HepG2 (cell line): ENCODE results near the gene CAMTA1. TPM values are rescaled to one million over a fixed set of nuclear protein-coding genes. Genes with fewer than 3 reads are reported as not detected.

Experiments
- GZF1 ChIP-seq: sonication (generic); formaldehyde crosslinking; IDR thresholded peaks from 2 replicates; pipeline ENCODE4 v1.5.1; 2020; ENCODE audit warnings: mild to moderate bottlenecking, missing genetic modification reagents
- HOXA5 ChIP-seq: sonication (generic); formaldehyde crosslinking; IDR thresholded peaks from 2 replicates; pipeline ENCODE4 v1.4.0; 2020; ENCODE audit warnings: missing genetic modification reagents
- MAX ChIP-seq: IDR thresholded peaks from 2 replicates; pipeline ENCODE4 v1.6.1; 2012; ENCODE audit warnings: inconsistent platforms
- NFYB ChIP-seq: sonication (generic); formaldehyde crosslinking; IDR thresholded peaks from 2 replicates; pipeline ENCODE4 v1.4.0; 2020; ENCODE audit warnings: missing genetic modification reagents
- NR1H2 ChIP-seq: sonication (generic); formaldehyde crosslinking; IDR thresholded peaks from 2 replicates; pipeline ENCODE4 v1.8.1; 2022; ENCODE audit warnings: low read depth, missing genetic modification reagents, borderline replicate concordance
- PATZ1 ChIP-seq: sonication (generic); formaldehyde crosslinking; IDR thresholded peaks from 2 replicates; pipeline ENCODE4 v1.4.0; 2020; ENCODE audit warnings: missing genetic modification reagents
- SETDB1 ChIP-seq: sonication (generic); formaldehyde crosslinking; IDR thresholded peaks from 2 replicates; pipeline ENCODE4 v1.5.1; 2020; ENCODE audit warnings: missing genetic modification reagents, mild to moderate bottlenecking, borderline replicate concordance
- SNAI1 ChIP-seq: sonication (generic); formaldehyde crosslinking; IDR thresholded peaks from 2 replicates; pipeline ENCODE4 v1.5.0; 2020; ENCODE audit warnings: mild to moderate bottlenecking, missing genetic modification reagents, borderline replicate concordance
- TCF12 ChIP-seq, 2 experiments: fragments of 450-650 bp in 1 of 2; sonication (generic) in 1 of 2; formaldehyde crosslinking in 1 of 2; IDR thresholded peaks; 2 replicates each; pipeline versions ENCODE4 v1.6.1 to v1.8.0; 2017 to 2022; ENCODE audit warnings: antibody characterized with exemption in 1 of 2, mild to moderate bottlenecking in 1 of 2, missing genetic modification reagents in 1 of 2, moderate library complexity in 1 of 2
- UBTF ChIP-seq: sonication (generic); formaldehyde crosslinking; IDR thresholded peaks from 2 replicates; pipeline ENCODE4 v1.4.0; 2020; ENCODE audit warnings: mild to moderate bottlenecking, missing genetic modification reagents
- ZNF639 ChIP-seq: conservative IDR thresholded peaks from 2 replicates; pipeline ENCODE4 v1.6.1; 2018; ENCODE audit warnings: missing genetic modification reagents
- ZNF678 ChIP-seq: sonication (generic); formaldehyde crosslinking; IDR thresholded peaks from 2 replicates; pipeline ENCODE4 v1.4.0; 2020; ENCODE audit warnings: mild to moderate bottlenecking, missing genetic modification reagents
- ZNF749 ChIP-seq: sonication (generic); formaldehyde crosslinking; IDR thresholded peaks from 2 replicates; pipeline ENCODE4 v1.8.0; 2022; ENCODE audit warnings: mild to moderate bottlenecking, missing genetic modification reagents, moderate library complexity, borderline replicate concordance
- ZNF790 ChIP-seq: sonication (generic); formaldehyde crosslinking; IDR thresholded peaks from 2 replicates; pipeline ENCODE4 v1.8.0; 2022; ENCODE audit warnings: missing genetic modification reagents, mild to moderate bottlenecking, borderline replicate concordance
- polyA plus RNA-seq, 8 experiments: library from polyadenylated mRNA; depleted of rRNA in 3 of 8; stranded (reverse) in 7 of 8; unstranded in 1 of 8; fragments of >200 nt; fragmentation: Illumina TruSeq in 4 of 8; extraction: Trizol in 4 of 8; gene quantifications; 2 replicates each; pipeline versions ENCODE4 v1.2.1 to v1.2.3, GENCODE V29; 2011 to 2016; ENCODE audit warnings: low read depth in 4 of 8, missing spikeins in 1 of 8, mixed read lengths in 1 of 8; ENCODE audit not compliant: insufficient read depth in 1 of 8
- total RNA-seq, 5 experiments: library from RNA; depleted of rRNA; stranded (reverse); fragments of >200 nt; fragmentation: Illumina TruSeq; extraction: Trizol; gene quantifications; 2 replicates each; pipeline ENCODE4 v1.2.3, GENCODE V29; 2016; ENCODE audit warnings: low read depth in 1 of 5

CAMTA1 gene
- total and polyA plus RNA-seq, 2 of the 13 experiments (the other 11 are each of a cell fraction or from before 2014, with no cell fraction given): 25.0 to 36.4 TPM

GRCh38 chr1:7688659-7689058, 903.4 kb downstream of the CAMTA1 start (continued):
- TF ChIP-seq NR1H2 (no peak), ZNF678 (no peak), TCF12 (IDR thresholded peaks at IDR 0.05) (no peak), TCF12 (CRISPR knock-in tag; IDR thresholded peaks at IDR 0.05) (no peak), ZNF749 (CRISPR knock-in tag) (no peak), SNAI1 (CRISPR knock-in tag) (no peak), PATZ1 (CRISPR knock-in tag) (peak; percentile 99), HOXA5 (CRISPR knock-in tag) (no peak), GZF1 (no peak), ZNF639 (CRISPR knock-in tag) (no peak), SETDB1 (CRISPR knock-in tag) (no peak), NFYB (CRISPR knock-in tag) (peak; percentile 37; the same call in 1 of the 2 replicates), ZNF790 (CRISPR knock-in tag) (no peak), MAX (no peak), UBTF (no peak)
